HepG2 (cell line): ENCODE results near the gene EEF1E1. TPM values are rescaled to one million over a fixed set of nuclear protein-coding genes. Genes with fewer than 3 reads are reported as not detected.

Source experiments
- BHLHE40 ChIP-seq: IDR thresholded peaks from 2 replicates; pipeline ENCODE4 v1.6.1; 2011; ENCODE audit warnings: low read length, improper control_type of control experiment
- CBX5 ChIP-seq: sonication (generic); formaldehyde crosslinking; IDR thresholded peaks from 2 replicates; pipeline ENCODE4 v1.4.0; 2020; ENCODE audit warnings: missing genetic modification reagents, borderline replicate concordance
- EED ChIP-seq: sonication (generic); formaldehyde crosslinking; IDR thresholded peaks from 2 replicates; pipeline ENCODE4 v1.5.0; 2020; ENCODE audit warnings: mild to moderate bottlenecking, missing genetic modification reagents
- ELF1 ChIP-seq: sonication (generic); formaldehyde crosslinking; IDR thresholded peaks from 2 replicates; pipeline ENCODE4 v1.4.0; 2020; ENCODE audit warnings: missing genetic modification reagents
- EP300 ChIP-seq, 3 experiments: sonication (generic) in 1 of 3; formaldehyde crosslinking in 1 of 3; IDR thresholded peaks; 2 replicates each; pipeline versions ENCODE4 v1.5.1 to v1.6.1; 2011 to 2020; ENCODE audit warnings: low read depth in 2 of 3, low read length in 2 of 3, borderline replicate concordance in 1 of 3, improper control_type of control experiment in 1 of 3, mild to moderate bottlenecking in 1 of 3, missing genetic modification reagents in 1 of 3, moderate library complexity in 1 of 3
- FOXP4 ChIP-seq: sonication (generic); formaldehyde crosslinking; IDR thresholded peaks from 2 replicates; pipeline ENCODE4 v1.4.0; 2020; ENCODE audit warnings: missing genetic modification reagents
- GATAD1 ChIP-seq: IDR thresholded peaks from 2 replicates; pipeline ENCODE4 v1.6.1; 2016; ENCODE audit warnings: missing genetic modification reagents, missing compliant biosample characterization
- HOMEZ ChIP-seq: IDR thresholded peaks from 2 replicates; pipeline ENCODE4 v1.6.1; 2016; ENCODE audit warnings: low read depth
- HOXD1 ChIP-seq: sonication (generic); formaldehyde crosslinking; IDR thresholded peaks from 2 replicates; pipeline ENCODE4 v1.5.0; 2020; ENCODE audit warnings: missing genetic modification reagents
- NR2F6 ChIP-seq, 2 experiments: IDR thresholded peaks; 2 replicates each; pipeline ENCODE4 v1.6.1; 2016; ENCODE audit warnings: antibody characterized with exemption in 1 of 2, mild to moderate bottlenecking in 1 of 2
- RFXANK ChIP-seq: IDR thresholded peaks from 2 replicates; pipeline ENCODE4 v1.6.1; 2016
- SNAPC5 ChIP-seq: sonication (generic); formaldehyde crosslinking; IDR thresholded peaks from 2 replicates; pipeline ENCODE4 v1.8.1; 2023; ENCODE audit warnings: mild to moderate bottlenecking, missing genetic modification reagents, borderline replicate concordance
- TEAD2 ChIP-seq: sonication (generic); formaldehyde crosslinking; IDR thresholded peaks from 2 replicates; pipeline ENCODE4 v1.9.0; 2021; ENCODE audit warnings: missing genetic modification reagents
- THAP9 ChIP-seq: sonication (generic); formaldehyde crosslinking; IDR thresholded peaks from 2 replicates; pipeline ENCODE4; 2020; ENCODE audit warnings: missing genetic modification reagents, mild to moderate bottlenecking, borderline replicate concordance
- ZFP62 ChIP-seq: sonication (generic); formaldehyde crosslinking; IDR thresholded peaks from 2 replicates; pipeline ENCODE4 v1.4.0; 2020; ENCODE audit warnings: missing genetic modification reagents
- ZFX ChIP-seq: sonication (generic); formaldehyde crosslinking; IDR thresholded peaks from 2 replicates; pipeline ENCODE4 v1.4.0; 2020; ENCODE audit warnings: mild to moderate bottlenecking, low read depth, missing genetic modification reagents, moderate library complexity
- ZMAT5 ChIP-seq: sonication (generic); formaldehyde crosslinking; IDR thresholded peaks from 2 replicates; pipeline ENCODE4 v1.5.0; 2020; ENCODE audit warnings: mild to moderate bottlenecking, low read depth, missing genetic modification reagents, borderline replicate concordance
- ZNF563 ChIP-seq: sonication (generic); formaldehyde crosslinking; IDR thresholded peaks from 2 replicates; pipeline ENCODE4 v1.8.0; 2022; ENCODE audit warnings: mild to moderate bottlenecking, moderate library complexity, missing genetic modification reagents
- ZNF619 ChIP-seq: sonication (generic); formaldehyde crosslinking; IDR thresholded peaks from 2 replicates; pipeline ENCODE4 v1.4.0; 2020; ENCODE audit warnings: mild to moderate bottlenecking, missing genetic modification reagents
- ZNF772 ChIP-seq: sonication (generic); formaldehyde crosslinking; IDR thresholded peaks from 2 replicates; pipeline ENCODE4 v1.5.0; 2020; ENCODE audit warnings: mild to moderate bottlenecking, missing genetic modification reagents
- ZNF850 ChIP-seq: sonication (generic); formaldehyde crosslinking; conservative IDR thresholded peaks from 2 replicates; pipeline ENCODE4 v1.9.0; 2021; ENCODE audit warnings: mild to moderate bottlenecking, missing genetic modification reagents
- ZNF883 ChIP-seq: sonication (generic); formaldehyde crosslinking; IDR thresholded peaks from 2 replicates; pipeline ENCODE4 v1.5.1; 2020; ENCODE audit warnings: mild to moderate bottlenecking, missing genetic modification reagents; ENCODE audit errors: not compliant biosample characterization
- polyA plus RNA-seq, 8 experiments: library from polyadenylated mRNA; depleted of rRNA in 3 of 8; stranded (reverse) in 7 of 8; unstranded in 1 of 8; fragments of >200 nt; fragmentation: Illumina TruSeq in 4 of 8; extraction: Trizol in 4 of 8; gene quantifications; 2 replicates each; pipeline versions ENCODE4 v1.2.1 to v1.2.3, GENCODE V29; 2011 to 2016; ENCODE audit warnings: low read depth in 4 of 8, missing spikeins in 1 of 8, mixed read lengths in 1 of 8; ENCODE audit not compliant: insufficient read depth in 1 of 8
- total RNA-seq, 5 experiments: library from RNA; depleted of rRNA; stranded (reverse); fragments of >200 nt; fragmentation: Illumina TruSeq; extraction: Trizol; gene quantifications; 2 replicates each; pipeline ENCODE4 v1.2.3, GENCODE V29; 2016; ENCODE audit warnings: low read depth in 1 of 5

Gene EEF1E1
- total and polyA plus RNA-seq, 2 of the 13 experiments (the other 11 are each of a cell fraction or from before 2014, with no cell fraction given) = 128 to 188 TPM

- peak; percentile 63 for TF ChIP-seq FOXP4 (CRISPR knock-in tag)
- no peak for TF ChIP-seq TEAD2 (CRISPR knock-in tag)
- TF ChIP-seq ZFX (CRISPR knock-in tag) = peak; percentile 84; the same call in 1 of the 2 replicates
- 0 out of 2 replicates have a peak, but pooled peaks have one; percentile 44 for TF ChIP-seq SNAPC5 (CRISPR knock-in tag)
- TF ChIP-seq ELF1 (CRISPR knock-in tag) = peak; percentile 100
- no peak for TF ChIP-seq ZFP62 (CRISPR knock-in tag)
- no peak for TF ChIP-seq ZMAT5
- peak; percentile 92 for TF ChIP-seq ZNF883 (CRISPR knock-in tag)
- no peak for TF ChIP-seq HOXD1 (CRISPR knock-in tag)
- peak; percentile 27; the same call in 1 of the 2 replicates for TF ChIP-seq NR2F6 (IDR thresholded peaks at IDR 0.05)
- peak; percentile 46 for TF ChIP-seq NR2F6 (CRISPR knock-in tag; IDR thresholded peaks at IDR 0.05)
- TF ChIP-seq HOMEZ = peak; percentile 56
- TF ChIP-seq EED (CRISPR knock-in tag) = no peak; the same call in 1 of the 2 replicates
- TF ChIP-seq BHLHE40 = no peak
- TF ChIP-seq RFXANK (CRISPR knock-in tag) = peak; percentile 47; the same call in 1 of the 2 replicates
- peak; percentile 78 for TF ChIP-seq ZNF772 (CRISPR knock-in tag)
- TF ChIP-seq THAP9 (CRISPR knock-in tag) = peak; percentile 89; the same call in 1 of the 2 replicates
- TF ChIP-seq GATAD1 (CRISPR knock-in tag) = peak; percentile 91
- TF ChIP-seq CBX5 = peak; percentile 84; the same call in 1 of the 2 replicates
- peak; percentile 95 for TF ChIP-seq ZNF563 (CRISPR knock-in tag)
- 0 out of 2 replicates have a peak, but pooled peaks have one; percentile 50 for TF ChIP-seq ZNF619 (CRISPR knock-in tag)
- TF ChIP-seq ZNF850 (CRISPR knock-in tag) = no peak
- peak; percentile 23 to 56; a peak in 2 of 4 replicates for TF ChIP-seq EP300 (IDR thresholded peaks at IDR 0.05; ENCODE audit: low read depth in 2 of 2, low read length in 2 of 2)
- no peak; the same call in 1 of the 2 replicates for TF ChIP-seq EP300 (CRISPR knock-in tag; IDR thresholded peaks at IDR 0.05; ENCODE audit: borderline replicate concordance)
Measured at GRCh38 chr6:8063761-8064637, 38.3 kb downstream of the EEF1E1 start, which contains the start of gene BLOC1S5 (continued).
